H1 (cell line): ENCODE results near the gene TTC24. TPM values are rescaled to one million over a fixed set of nuclear protein-coding genes. Genes with fewer than 3 reads are reported as not detected.

ENCODE experiments used
- CTCF ChIA-PET: fragments of 300-600 bp; sonication (Branson Sonifier 250); formaldehyde crosslinking; loops from one replicate; lab custom pipeline; 2021; ENCODE audit not compliant: partially characterized antibody; lab: Charles Lee
- POLR2A ChIA-PET: fragments of 300-600 bp; sonication (Branson Sonifier 250); formaldehyde crosslinking; loops from one replicate; lab custom pipeline; 2021; ENCODE audit warnings: inconsistent platforms; ENCODE audit not compliant: partially characterized antibody; lab: Charles Lee
- DNase-seq, 2 experiments: peaks; one replicate each; pipeline versions ENCODE4 v3.0.0 to v3.0.0-alpha.2; 2010 to 2022; ENCODE audit warnings: low spot score in 2 of 2, low read depth in 1 of 2, mixed read lengths in 1 of 2
- FAIRE-seq: peaks from 2 replicates; lab custom pipeline; 2011; peaks lifted over from hg19 to GRCh38; lab: Jason Lieb, UNC
- H2AFZ ChIP-seq: 2 replicates; pipeline ENCODE4 v1.8.1; 2012; ENCODE audit warnings: low read length, inconsistent platforms
- H2AK5ac ChIP-seq: 2 replicates; pipeline ENCODE4 v1.6.1; 2013; ENCODE audit warnings: low read depth, low read length
- H2BK120ac ChIP-seq: replicated peaks from 2 replicates; pipeline ENCODE3; 2013; ENCODE audit warnings: low read depth, low read length, inconsistent platforms
- H2BK12ac ChIP-seq: 2 replicates; pipeline ENCODE4 v1.6.1; 2013; ENCODE audit warnings: low read depth, low read length
- H2BK15ac ChIP-seq: 2 replicates; pipeline ENCODE4 v1.6.1; 2013; ENCODE audit warnings: low read length
- H2BK20ac ChIP-seq: 2 replicates; pipeline ENCODE4 v1.6.1; 2013; ENCODE audit warnings: low read length
- H2BK5ac ChIP-seq: 2 replicates; pipeline ENCODE4 v1.6.1; 2013; ENCODE audit warnings: low read depth, low read length
- H3K14ac ChIP-seq: 2 replicates; pipeline ENCODE4 v1.6.1; 2013; ENCODE audit warnings: inconsistent platforms; ENCODE audit not compliant: insufficient read length
- H3K18ac ChIP-seq: 2 replicates; pipeline ENCODE4 v1.6.1; 2013; ENCODE audit warnings: low read length; ENCODE audit errors: extremely low read depth
- H3K23ac ChIP-seq: 2 replicates; pipeline ENCODE4 v1.6.1; 2013; ENCODE audit warnings: inconsistent platforms; ENCODE audit not compliant: insufficient read length
- H3K23me2 ChIP-seq: 2 replicates; pipeline ENCODE4 v1.6.1; 2013; ENCODE audit warnings: low read depth, low read length
- H3K27ac ChIP-seq: 2 replicates; pipeline ENCODE4 v1.6.1; 2011; ENCODE audit warnings: low read depth, low read length, inconsistent platforms
- H3K27me3 ChIP-seq, 4 experiments: replicated peaks in 1 of 4; 1 replicate in 1 of 4; 2 replicates in 3 of 4; pipeline versions ENCODE4 v1.6.1 to v1.8.1; 2011 to 2013; ENCODE audit warnings: low read length in 3 of 4, mild to moderate bottlenecking in 3 of 4, inconsistent platforms in 2 of 4, mixed read lengths in 2 of 4, moderate library complexity in 1 of 4; ENCODE audit not compliant: control insufficient read depth in 3 of 4, insufficient read depth in 3 of 4; ENCODE audit errors: extremely low read depth in 1 of 4
- H3K36me3 ChIP-seq, 4 experiments: 2 replicates each; pipeline versions ENCODE4 v1.6.1 to v1.8.1; 2011 to 2013; ENCODE audit warnings: mild to moderate bottlenecking in 4 of 4, low read length in 3 of 4, moderate library complexity in 2 of 4, control low read depth in 1 of 4, inconsistent platforms in 1 of 4; ENCODE audit not compliant: insufficient read depth in 4 of 4, control insufficient read depth in 2 of 4
- H3K4ac ChIP-seq: replicated peaks from 2 replicates; pipeline ENCODE3; 2013; ENCODE audit warnings: low read length, low read depth, mixed read lengths, inconsistent platforms; ENCODE audit not compliant: insufficient read length
- H3K4me1 ChIP-seq, 4 experiments: replicated peaks in 1 of 4; 1 replicate in 1 of 4; 2 replicates in 3 of 4; pipeline versions ENCODE4 v1.6.1 to v1.8.1; 2011 to 2013; ENCODE audit warnings: low read length in 3 of 4, inconsistent platforms in 2 of 4, mixed read lengths in 1 of 4; ENCODE audit not compliant: insufficient read depth in 4 of 4, control insufficient read depth in 3 of 4
- H3K4me2 ChIP-seq, 2 experiments: 2 replicates each; pipeline versions ENCODE4 v1.6.1 to v1.8.1; 2011 to 2013; ENCODE audit warnings: low read depth in 2 of 2, low read length in 2 of 2, control low read depth in 1 of 2, inconsistent platforms in 1 of 2, mild to moderate bottlenecking in 1 of 2; ENCODE audit not compliant: insufficient read depth in 1 of 2
- H3K4me3 ChIP-seq, 4 experiments: fragments of 200-600, 300-600 bp in 1 of 4; sonication (generic), shearing (Covaris generic), sonication (Bioruptor Twin) in 1 of 4; 2 replicates each; pipeline versions ENCODE4 v1.5.1 to v1.8.1; 2011 to 2016; ENCODE audit warnings: low read length in 4 of 4, low read depth in 3 of 4, control low read depth in 2 of 4, inconsistent platforms in 2 of 4, mild to moderate bottlenecking in 2 of 4, mixed read lengths in 1 of 4, moderate library complexity in 1 of 4; ENCODE audit not compliant: insufficient read depth in 2 of 4; ENCODE audit errors: extremely low read depth in 1 of 4
- H3K56ac ChIP-seq: replicated peaks from 2 replicates; pipeline ENCODE3; 2013; ENCODE audit warnings: low read depth, mild to moderate bottlenecking, mixed read lengths, low read length, inconsistent platforms; ENCODE audit not compliant: insufficient read length
- H3K79me1 ChIP-seq: 2 replicates; pipeline ENCODE4 v1.6.1; 2013; ENCODE audit warnings: low read depth, low read length, control low read depth
- H3K79me2 ChIP-seq, 2 experiments: 2 replicates each; pipeline versions ENCODE4 v1.6.1 to v1.8.1; 2012 to 2013; ENCODE audit warnings: low read length in 2 of 2, mild to moderate bottlenecking in 2 of 2, inconsistent platforms in 1 of 2; ENCODE audit not compliant: insufficient read depth in 2 of 2, control insufficient read depth in 1 of 2
- H3K9ac ChIP-seq, 4 experiments: replicated peaks in 1 of 4; 1 replicate in 1 of 4; 2 replicates in 3 of 4; pipeline versions ENCODE4 v1.6.1 to v1.8.1; 2011 to 2013; ENCODE audit warnings: low read depth in 3 of 4, low read length in 3 of 4, control low read depth in 2 of 4, mild to moderate bottlenecking in 2 of 4, moderate library complexity in 2 of 4, inconsistent platforms in 1 of 4; ENCODE audit errors: extremely low read depth in 1 of 4
- H3K9me3 ChIP-seq, 2 experiments: 2 replicates each; pipeline versions ENCODE4 v1.6.1 to v1.8.1; 2012 to 2013; ENCODE audit warnings: mild to moderate bottlenecking in 2 of 2, moderate library complexity in 2 of 2, control low read depth in 1 of 2, inconsistent platforms in 1 of 2, low read depth in 1 of 2, low read length in 1 of 2, mixed read lengths in 1 of 2; ENCODE audit not compliant: insufficient read depth in 2 of 2
- H4K20me1 ChIP-seq, 2 experiments: replicated peaks in 1 of 2; 2 replicates each; pipeline versions ENCODE3 to v1.8.1; 2011 to 2013; ENCODE audit warnings: inconsistent platforms in 2 of 2, low read length in 2 of 2, mild to moderate bottlenecking in 1 of 2; ENCODE audit not compliant: insufficient read depth in 2 of 2, control insufficient read depth in 1 of 2
- H4K5ac ChIP-seq: 2 replicates; pipeline ENCODE4 v1.6.1; 2013; ENCODE audit warnings: low read length, low read depth, mixed read lengths, inconsistent platforms; ENCODE audit not compliant: insufficient read length
- H4K8ac ChIP-seq: 2 replicates; pipeline ENCODE4 v1.8.0; 2013; ENCODE audit warnings: mild to moderate bottlenecking, moderate library complexity, low read length, inconsistent platforms; ENCODE audit not compliant: insufficient read depth; ENCODE audit errors: extremely low read depth
- H4K91ac ChIP-seq: replicated peaks from 2 replicates; pipeline ENCODE3; 2013; ENCODE audit warnings: low read length, mixed read lengths, inconsistent platforms; ENCODE audit not compliant: insufficient read length
- CBX8 ChIP-seq: fragments of 300-800, 300-1000 bp; sonication (generic); IDR thresholded peaks from 2 replicates; pipeline ENCODE4 v1.7.1; 2016; ENCODE audit warnings: low read depth, low read length, borderline replicate concordance
- KDM1A ChIP-seq: fragments of 200-600, 300-600 bp; sonication (generic); IDR thresholded peaks from 2 replicates; pipeline ENCODE4 v1.7.1; 2016; ENCODE audit warnings: mild to moderate bottlenecking, low read length, borderline replicate concordance
- PHF8 ChIP-seq: fragments of 200-600 bp; sonication (generic); conservative IDR thresholded peaks from 2 replicates; pipeline ENCODE4 v1.7.1; 2012; ENCODE audit warnings: low read depth, mild to moderate bottlenecking, inconsistent platforms, low read length, moderate library complexity
- POLR2AphosphoS5 ChIP-seq: IDR thresholded peaks from 2 replicates; pipeline ENCODE4 v1.6.1; 2011; ENCODE audit warnings: low read depth, low read length
- TAF7 ChIP-seq: optimal IDR thresholded peaks from 2 replicates; pipeline ENCODE3; 2011; ENCODE audit warnings: low read depth, mild to moderate bottlenecking, inconsistent platforms, low read length, moderate library complexity, borderline replicate concordance
- WGBS, 2 experiments: shearing (Covaris generic) in 1 of 2; methylation state at CpG; one replicate each; pipeline versions ENCODE4 v1.1.6 to v1.1.7; 2013 to 2015; ENCODE audit warnings: low lambda C conversion rate in 2 of 2, mixed read lengths in 2 of 2, inconsistent platforms in 1 of 2, low coverage in 1 of 2, missing lambda C conversion rate in 1 of 2; ENCODE audit not compliant: insufficient replicate concordance in 2 of 2, insufficient coverage in 1 of 2, insufficient read length in 1 of 2; ENCODE audit errors: extremely low coverage in 1 of 2, missing lambda C conversion rate in 1 of 2; 5-methylcytosine and 5-hydroxymethylcytosine counted together
- polyA plus RNA-seq, 7 experiments: library from polyadenylated mRNA; depleted of rRNA in 3 of 7; stranded (reverse) in 5 of 7; unstranded in 2 of 7; fragments of >200 nt in 5 of 7; fragments of 200-250 nt in 2 of 7; gene quantifications; 1 replicate in 5 of 7; 2 replicates in 1 of 7; 4 replicates in 1 of 7; pipeline versions ENCODE4 v1.2.1 to v1.2.3, GENCODE V29; 2011 to 2013; ENCODE audit warnings: missing spikeins in 2 of 7, mixed read lengths in 2 of 7
- total RNA-seq: library from RNA; stranded (reverse); fragmentation: NEBNext Ultra II Directional; extraction: Animal tissue kit (Norgen Biotek cat#: 25700); gene quantifications from 2 replicates; pipeline ENCODE4 v1.2.1, GENCODE V29; 2021
- TF ChIP-seq, protein P1 (sequence below): IDR thresholded peaks from 2 replicates; pipeline ENCODE4 v1.6.1; 2012; ENCODE audit warnings: low read length, inconsistent platforms

TTC24 gene
- total and polyA plus RNA-seq, 2 of the 8 experiments (the other 6 are each of a cell fraction or from before 2014, with no cell fraction given), result 0.08 TPM; not detected in 1

DNA sequence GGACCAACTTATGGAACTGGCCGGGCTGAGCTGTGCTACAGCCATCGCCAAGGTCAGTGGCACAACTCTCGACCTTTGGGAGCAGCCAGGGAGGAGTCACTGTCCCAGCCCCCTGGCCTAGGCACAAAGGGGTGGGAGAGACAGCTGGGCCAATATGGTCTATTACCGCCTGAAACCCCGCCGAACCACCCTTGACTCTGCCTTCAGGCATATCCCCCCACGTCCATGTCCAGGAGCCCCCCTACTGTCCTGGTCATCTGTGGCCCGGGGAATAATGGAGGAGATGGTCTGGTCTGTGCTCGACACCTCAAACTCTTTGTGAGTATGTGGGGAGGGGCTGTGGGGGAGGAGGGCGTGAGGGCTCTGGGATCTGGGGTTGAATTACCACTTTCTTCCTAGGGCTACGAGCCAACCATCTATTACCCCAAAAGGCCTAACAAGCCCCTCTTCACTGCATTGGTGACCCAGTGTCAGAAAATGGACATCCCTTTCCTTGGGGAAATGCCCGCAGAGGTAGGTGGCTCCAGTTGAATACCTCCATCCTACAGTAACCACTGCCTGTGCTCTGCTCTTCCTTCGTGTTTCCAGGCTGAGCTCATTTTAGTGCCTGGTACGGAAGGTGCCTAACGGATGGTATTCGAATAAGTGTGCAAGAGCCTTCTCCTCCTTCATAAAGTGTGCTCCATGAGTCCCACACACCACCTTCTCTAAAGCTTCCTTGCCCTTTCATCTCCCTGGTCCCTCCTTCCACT, 12.8 kb downstream of the TTC24 start:
- H4K91ac ChIP-seq, result no peak overlapping the region
- peak overlapping the region; percentile 13 for H4K5ac ChIP-seq
- peak overlapping the region; percentile 92 for H3K56ac ChIP-seq
- H2BK120ac ChIP-seq, result no peak overlapping the region
- peaks cover 0 to 10% (median 2%) of the 10 kb centered on the region in 4 experiments; a peak in 4 of 7 replicates for H3K4me1 ChIP-seq
- no peak overlapping the region for H3K14ac ChIP-seq
- 0 out of 2 replicates have a peak, but pooled peaks cover 2% of the 10 kb centered on the region for H3K79me1 ChIP-seq
- H3K4me3 ChIP-seq, result peak overlapping the region; percentile 62 to 87 (median 81)
- no peak overlapping the region for H2BK15ac ChIP-seq
- H3K23ac ChIP-seq, result no peak overlapping the region
- no peaks in the 10 kb centered on the region for H3K79me2 ChIP-seq
- H3K9me3 ChIP-seq, result no peaks in the 10 kb centered on the region
- H3K36me3 ChIP-seq, result peaks cover 11 to 42% (median 28%) of the 10 kb centered on the region in 4 experiments
- POLR2A ChIA-PET, result interaction anchor here (0.5 to 5.1 kb wide), 27 partner anchors 10 to 557 kb away, joined by 3 to 66 read pairs (median 5); partner anchors contain the start of genes CRABP2, GPATCH4, HAPLN2 and MEF2D
- peak overlapping the region; percentile 26; the same call in 1 of the 2 replicates for H3K27ac ChIP-seq
- peak overlapping the region; percentile 83 for H3K18ac ChIP-seq
- H3K27me3 ChIP-seq, result no peaks in the 10 kb centered on the region
- peaks cover 10% of the 10 kb centered on the region for H3K23me2 ChIP-seq
- CTCF ChIA-PET, result interaction anchor here (0.7 to 5.3 kb wide), 16 partner anchors 7 to 206 kb away, joined by 3 to 45 read pairs (median 6); partner anchors contain the start of genes GPATCH4, HAPLN2, MEF2D and TTC24
- DNase-seq (no peak), FAIRE-seq (no peak)
- peak overlapping the region; percentile 68 to 90 for H3K4me2 ChIP-seq
- H4K20me1 ChIP-seq, result peaks cover 0 to 5% of the 10 kb centered on the region in 2 experiments
- no peak overlapping the region for H2AFZ ChIP-seq
- H2AK5ac ChIP-seq, result no peak overlapping the region
- 51% methylated on average over 16 of the region's 16 CpGs; no CpG with 5 or more reads in 1 of the 2 experiments for WGBS, 2 experiments
- H3K9ac ChIP-seq, result peak overlapping the region in 3 of 4 experiments; percentile 37 to 77 (median 75); a peak in 6 of 7 replicates
- H4K8ac ChIP-seq, result peak overlapping the region; percentile 79; the same call in 1 of the 2 replicates
- peak overlapping the region; percentile 77; the same call in 1 of the 2 replicates for H2BK5ac ChIP-seq
- H2BK12ac ChIP-seq, result no peak overlapping the region
- H2BK20ac ChIP-seq, result no peak overlapping the region
- H3K4ac ChIP-seq, result peak overlapping the region; percentile 49
- TF ChIP-seq PHF8 (no peak), TAF7 (no peak), POLR2AphosphoS5 (peak; percentile 62), KDM1A (0 out of 2 replicates have a peak, but pooled peaks have one; percentile 14), CBX8 (no peak)
- TF ChIP-seq, protein P1, sequence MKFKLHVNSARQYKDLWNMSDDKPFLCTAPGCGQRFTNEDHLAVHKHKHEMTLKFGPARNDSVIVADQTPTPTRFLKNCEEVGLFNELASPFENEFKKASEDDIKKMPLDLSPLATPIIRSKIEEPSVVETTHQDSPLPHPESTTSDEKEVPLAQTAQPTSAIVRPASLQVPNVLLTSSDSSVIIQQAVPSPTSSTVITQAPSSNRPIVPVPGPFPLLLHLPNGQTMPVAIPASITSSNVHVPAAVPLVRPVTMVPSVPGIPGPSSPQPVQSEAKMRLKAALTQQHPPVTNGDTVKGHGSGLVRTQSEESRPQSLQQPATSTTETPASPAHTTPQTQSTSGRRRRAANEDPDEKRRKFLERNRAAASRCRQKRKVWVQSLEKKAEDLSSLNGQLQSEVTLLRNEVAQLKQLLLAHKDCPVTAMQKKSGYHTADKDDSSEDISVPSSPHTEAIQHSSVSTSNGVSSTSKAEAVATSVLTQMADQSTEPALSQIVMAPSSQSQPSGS, result no peak
